ENCODE results near the gene SYNPO2. TPM values are rescaled to one million over a fixed set of nuclear protein-coding genes. Genes with fewer than 3 reads are reported as not detected.
"Not testable (repeated sequence)": the region's sequence is repeated elsewhere in the genome, so short reads cannot be mapped to it uniquely, and the experiment has no call there.

Gene SYNPO2
- total RNA-seq, 1 donor from 2014 or later = 0.16 TPM

- Mint-ChIP-seq H3K9me3 (no peaks in the 10 kb centered on the region), H3K4me1 (peaks cover 5% of the 10 kb centered on the region), H3K27ac (no peak overlapping the region), H3K27me3 (peaks cover 5% of the 10 kb centered on the region), H3K4me3 (no peak overlapping the region), H3K36me3 (ENCODE audit: low read depth) (no peaks in the 10 kb centered on the region)
- intact Hi-C loops (cut with micrococcal nuclease) = no loop called here
- DNase-seq = no peak
These were observed 147.5 kb downstream of the SYNPO2 start for GRCh38 chr4:119035951-119036737.

DNA sequence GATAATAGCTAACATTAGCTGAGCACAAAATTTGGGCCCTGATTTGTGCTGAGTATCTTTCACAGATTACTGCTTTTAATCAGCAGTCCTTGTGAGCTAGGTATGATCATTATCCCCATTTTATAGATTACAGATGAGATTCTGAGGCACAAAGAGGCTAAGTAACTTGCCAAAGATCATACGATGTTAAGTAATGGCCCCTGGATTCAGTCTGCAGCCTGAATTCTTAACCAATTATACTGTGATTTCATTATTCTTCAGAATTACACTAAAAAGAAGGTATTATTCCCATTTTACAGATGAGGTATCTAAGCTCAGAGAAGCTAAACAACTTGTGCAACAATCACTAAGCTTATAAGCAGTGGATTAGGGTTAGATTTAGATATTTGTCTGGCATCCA lies 149.1 kb downstream of the SYNPO2 start:
- Mint-ChIP-seq H3K4me3 (no peak overlapping the region), H3K9me3 (no peaks in the 10 kb centered on the region), H3K4me1 (peaks cover 5% of the 10 kb centered on the region), H3K27me3 (peaks cover 5% of the 10 kb centered on the region), H3K27ac (no peak overlapping the region), H3K36me3 (ENCODE audit: low read depth) (no peaks in the 10 kb centered on the region)
- no peak for DNase-seq
- intact Hi-C loops (cut with micrococcal nuclease) = no loop called here

DNA sequence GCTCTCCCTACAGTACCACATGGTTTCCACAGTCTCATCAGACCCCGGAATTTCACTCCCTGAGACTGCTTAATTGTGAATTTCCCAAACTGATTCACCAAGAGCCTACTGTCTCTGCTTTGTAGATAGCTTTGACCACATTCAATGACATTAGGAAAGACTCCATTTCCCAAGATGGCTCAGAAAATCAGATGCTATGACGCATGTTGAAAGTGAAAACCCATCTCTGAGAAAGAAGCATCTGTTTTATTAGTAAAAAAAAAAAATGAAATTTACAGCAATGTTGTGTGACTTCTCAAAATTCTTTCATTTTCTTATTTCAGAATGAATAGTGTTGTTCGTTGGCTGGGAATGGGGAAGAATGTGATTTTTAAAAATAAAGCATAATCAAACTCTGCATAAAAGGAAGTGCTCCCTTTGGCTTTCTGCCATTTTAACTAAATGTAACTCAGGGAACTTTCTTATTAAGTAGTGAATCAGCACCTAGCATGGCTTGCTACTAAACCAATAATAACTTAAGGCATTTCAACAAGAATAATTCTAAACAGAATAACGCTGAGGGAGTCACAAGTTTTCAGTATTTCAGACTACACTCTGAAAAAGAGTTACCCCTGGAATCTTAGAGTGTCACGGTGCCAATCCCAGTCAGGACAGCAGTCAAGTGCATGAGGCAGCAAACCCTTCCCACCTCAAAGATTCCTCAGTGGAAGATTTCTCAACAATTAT lies 149.6 kb downstream of the SYNPO2 start:
- H3K4me1 Mint-ChIP-seq = peaks cover 5% of the 10 kb centered on the region
- no peaks in the 10 kb centered on the region for H3K9me3 Mint-ChIP-seq
- no peak overlapping the region for H3K27ac Mint-ChIP-seq
- peaks cover 3% of the 10 kb centered on the region for H3K27me3 Mint-ChIP-seq
- intact Hi-C loops (cut with micrococcal nuclease) = no loop called here
- H3K4me3 Mint-ChIP-seq = no peak overlapping the region
- no peak for DNase-seq
- H3K36me3 Mint-ChIP-seq (ENCODE audit: low read depth) = no peaks in the 10 kb centered on the region

DNA sequence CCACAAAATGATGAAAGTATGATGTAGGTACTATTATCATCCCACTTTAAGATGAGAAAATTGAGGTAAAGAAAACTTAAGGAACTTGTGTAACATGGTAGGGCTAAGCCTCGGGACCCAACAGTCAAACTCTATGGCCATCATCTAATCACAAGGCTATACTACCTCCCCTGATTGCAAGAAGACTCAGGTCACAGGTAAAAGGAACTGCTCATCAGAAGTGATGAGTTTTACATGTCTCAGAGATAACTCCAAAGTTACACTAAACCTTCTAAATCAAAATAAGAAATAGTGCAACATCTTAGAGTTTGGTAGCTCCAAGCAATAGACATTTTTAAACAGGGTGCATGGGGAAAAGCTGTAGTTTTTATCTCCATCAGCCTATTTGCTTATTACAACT lies 150.5 kb downstream of the SYNPO2 start:
- H3K4me3 Mint-ChIP-seq = no peak overlapping the region
- no peaks in the 10 kb centered on the region for H3K9me3 Mint-ChIP-seq
- intact Hi-C loops (cut with micrococcal nuclease) = no loop called here

DNA sequence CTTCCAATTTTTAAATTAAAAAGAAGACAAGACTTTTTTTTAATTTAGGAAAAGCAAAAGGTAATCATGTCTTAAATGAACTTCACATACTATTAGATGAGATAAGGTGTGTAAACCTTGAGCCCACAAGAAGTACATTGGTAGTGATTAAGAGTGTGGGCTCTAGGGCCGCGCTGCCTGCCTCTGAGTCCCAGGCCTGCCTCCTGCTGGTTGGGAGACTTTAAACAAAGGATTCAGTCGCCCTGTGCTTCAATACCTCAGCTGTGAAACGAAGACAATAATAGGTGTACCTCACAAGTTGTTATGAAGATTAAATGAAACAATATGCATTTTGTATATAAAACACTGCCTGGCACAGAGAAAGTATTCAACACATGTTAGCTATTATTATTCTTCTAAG lies 151.1 kb downstream of the SYNPO2 start:
- Mint-ChIP-seq H3K4me1 (peaks cover 5% of the 10 kb centered on the region), H3K27me3 (peaks cover under 1% of the 10 kb centered on the region), H3K9me3 (no peaks in the 10 kb centered on the region), H3K4me3 (no peak overlapping the region), H3K36me3 (ENCODE audit: low read depth) (no peaks in the 10 kb centered on the region), H3K27ac (no peak overlapping the region)
- intact Hi-C loops (cut with micrococcal nuclease) = no loop called here
- DNase-seq = no peak

More for the DNA sequence above, 150.5 kb downstream of the SYNPO2 start:
- H3K27me3 Mint-ChIP-seq = peaks cover 2% of the 10 kb centered on the region
- H3K36me3 Mint-ChIP-seq (ENCODE audit: low read depth) = no peaks in the 10 kb centered on the region
- peaks cover 5% of the 10 kb centered on the region for H3K4me1 Mint-ChIP-seq
- H3K27ac Mint-ChIP-seq = no peak overlapping the region
- DNase-seq = no peak

GRCh38 chr4:119040261-119040660 lies 151.6 kb downstream of the SYNPO2 start:
- no peaks in the 10 kb centered on the region for H3K36me3 Mint-ChIP-seq (ENCODE audit: low read depth)
- H3K4me3 Mint-ChIP-seq = no peak overlapping the region
- intact Hi-C loops (cut with micrococcal nuclease) = no loop called here
- no peak overlapping the region for H3K27ac Mint-ChIP-seq
- no peaks in the 10 kb centered on the region for H3K9me3 Mint-ChIP-seq
- no peak for DNase-seq
- no peaks in the 10 kb centered on the region for H3K27me3 Mint-ChIP-seq
- peaks cover 5% of the 10 kb centered on the region for H3K4me1 Mint-ChIP-seq

GRCh38 chr4:119040694-119041185 lies 152.1 kb downstream of the SYNPO2 start:
- no peak for DNase-seq
- H3K36me3 Mint-ChIP-seq (ENCODE audit: low read depth) = no peaks in the 10 kb centered on the region

GRCh38 chr4:119041396-119041795 lies 152.7 kb downstream of the SYNPO2 start:
- intact Hi-C loops (cut with micrococcal nuclease) = no loop called here
- Mint-ChIP-seq H3K4me1 (peaks cover 5% of the 10 kb centered on the region), H3K27ac (no peak overlapping the region), H3K4me3 (no peak overlapping the region), H3K36me3 (ENCODE audit: low read depth) (no peaks in the 10 kb centered on the region), H3K27me3 (peaks cover under 1% of the 10 kb centered on the region), H3K9me3 (no peaks in the 10 kb centered on the region)
- DNase-seq = no peak

More at GRCh38 chr4:119040694-119041185, 152.1 kb downstream of the SYNPO2 start:
- H3K27ac Mint-ChIP-seq = no peak overlapping the region
- H3K9me3 Mint-ChIP-seq = no peaks in the 10 kb centered on the region
- H3K4me1 Mint-ChIP-seq = peaks cover 5% of the 10 kb centered on the region
- no peak overlapping the region for H3K4me3 Mint-ChIP-seq
- intact Hi-C loops (cut with micrococcal nuclease) = no loop called here
- H3K27me3 Mint-ChIP-seq = no peaks in the 10 kb centered on the region

DNA sequence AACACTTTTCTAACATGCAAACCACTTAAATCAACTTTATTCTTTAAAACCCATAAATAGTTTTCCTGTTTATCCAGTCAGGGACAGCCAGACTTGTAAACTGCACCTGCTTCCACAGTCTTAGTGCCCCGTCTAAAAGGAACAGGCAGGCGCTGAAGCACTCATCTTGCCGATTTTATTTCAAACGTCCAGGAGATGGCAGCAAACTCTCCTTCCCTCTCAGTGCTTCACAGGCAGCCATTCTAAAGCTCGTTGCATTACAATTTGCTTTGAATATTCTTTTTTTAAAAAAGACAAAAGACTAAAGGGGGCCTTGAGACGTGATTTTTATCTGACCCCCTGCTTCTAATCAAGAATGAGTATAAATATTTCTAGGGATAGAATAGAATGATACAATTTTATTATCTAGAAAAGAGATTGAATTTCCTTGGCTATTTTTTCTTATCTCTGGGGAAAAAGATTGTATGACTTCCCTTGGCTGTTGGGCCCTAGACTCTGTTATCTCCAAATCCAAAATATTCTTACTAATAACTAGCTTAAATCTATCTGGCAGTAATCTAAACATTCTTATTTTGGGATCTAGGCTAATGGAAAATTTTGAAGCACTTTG lies 153.4 kb downstream of the SYNPO2 start:
- no peak overlapping the region for H3K27ac Mint-ChIP-seq
- H3K36me3 Mint-ChIP-seq (ENCODE audit: low read depth) = no peaks in the 10 kb centered on the region
- DNase-seq = peak; percentile 85
- H3K4me1 Mint-ChIP-seq = peaks cover 5% of the 10 kb centered on the region
- no peak overlapping the region for H3K4me3 Mint-ChIP-seq
- H3K9me3 Mint-ChIP-seq = no peaks in the 10 kb centered on the region
- H3K27me3 Mint-ChIP-seq = peaks cover 4% of the 10 kb centered on the region
- intact Hi-C loops (cut with micrococcal nuclease) = loop anchor here (1.0 to 2.0 kb wide), 3 partner anchors 61 to 244 kb away; no protein-coding TSS in a partner anchor

GRCh38 chr4:119046263-119046662 lies 157.6 kb downstream of the SYNPO2 start:
- H3K4me1 Mint-ChIP-seq = no peaks in the 10 kb centered on the region
- no peak for DNase-seq
- H3K27ac Mint-ChIP-seq = no peak overlapping the region
- peaks cover 14% of the 10 kb centered on the region for H3K27me3 Mint-ChIP-seq
- H3K9me3 Mint-ChIP-seq = no peaks in the 10 kb centered on the region
- no peaks in the 10 kb centered on the region for H3K36me3 Mint-ChIP-seq (ENCODE audit: low read depth)
- intact Hi-C loops (cut with micrococcal nuclease) = no loop called here
- H3K4me3 Mint-ChIP-seq = no peak overlapping the region

DNA sequence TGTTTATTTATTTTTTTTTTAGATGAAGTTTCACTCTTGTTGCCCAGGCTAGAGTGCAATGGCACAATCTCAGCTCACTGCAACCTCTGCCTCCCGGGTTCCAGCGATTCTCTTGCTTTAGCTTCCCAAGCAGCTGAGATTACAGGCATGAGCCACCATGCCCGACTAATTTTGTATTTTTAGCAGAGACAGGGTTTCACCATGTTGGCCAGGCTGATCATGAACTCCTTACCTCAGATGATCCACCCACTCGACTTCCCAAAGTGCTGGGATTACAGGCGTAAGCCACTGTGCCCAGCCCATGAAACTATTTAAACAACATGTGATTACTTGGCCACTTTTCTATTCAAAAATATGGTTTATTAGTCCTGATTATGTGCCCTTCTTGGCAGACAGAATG lies 158.4 kb downstream of the SYNPO2 start:
- H3K36me3 Mint-ChIP-seq (ENCODE audit: low read depth); H3K27ac Mint-ChIP-seq; H3K4me1 Mint-ChIP-seq; intact Hi-C loops (cut with micrococcal nuclease); DNase-seq; H3K4me3 Mint-ChIP-seq; H3K9me3 Mint-ChIP-seq: not testable (repeated sequence)
- peaks cover 14% of the 10 kb centered on the region for H3K27me3 Mint-ChIP-seq

- Mint-ChIP-seq H3K36me3 (ENCODE audit: low read depth) (no peaks in the 10 kb centered on the region), H3K27ac (no peak overlapping the region), H3K4me1 (no peaks in the 10 kb centered on the region), H3K27me3 (peaks cover 14% of the 10 kb centered on the region), H3K9me3 (no peaks in the 10 kb centered on the region), H3K4me3 (no peak overlapping the region)
- intact Hi-C loops (cut with micrococcal nuclease) = no loop called here
- no peak for DNase-seq
These were observed 159.8 kb downstream of the SYNPO2 start for GRCh38 chr4:119048446-119048845.

GRCh38 chr4:119049342-119049741 lies 160.7 kb downstream of the SYNPO2 start:
- no peak overlapping the region for H3K27ac Mint-ChIP-seq
- H3K27me3 Mint-ChIP-seq = peaks cover 14% of the 10 kb centered on the region
- no peaks in the 10 kb centered on the region for H3K9me3 Mint-ChIP-seq
- DNase-seq = no peak
- H3K4me1 Mint-ChIP-seq = no peaks in the 10 kb centered on the region
- no peaks in the 10 kb centered on the region for H3K36me3 Mint-ChIP-seq (ENCODE audit: low read depth)
- no peak overlapping the region for H3K4me3 Mint-ChIP-seq
- intact Hi-C loops (cut with micrococcal nuclease) = no loop called here

GRCh38 chr4:119050527-119051090 lies 162.0 kb downstream of the SYNPO2 start:
- no peak for DNase-seq
- H3K4me3 Mint-ChIP-seq = no peak overlapping the region

More at GRCh38 chr4:119050527-119051090, 162.0 kb downstream of the SYNPO2 start:
- intact Hi-C loops (cut with micrococcal nuclease) = no loop called here
- H3K27me3 Mint-ChIP-seq = peaks cover 14% of the 10 kb centered on the region
- no peaks in the 10 kb centered on the region for H3K9me3 Mint-ChIP-seq
- H3K36me3 Mint-ChIP-seq (ENCODE audit: low read depth) = no peaks in the 10 kb centered on the region
- no peak overlapping the region for H3K27ac Mint-ChIP-seq
- H3K4me1 Mint-ChIP-seq = no peaks in the 10 kb centered on the region

All from activated CD4-positive, alpha-beta T cell treated with anti-CD3 and anti-CD28 coated beads, Interleukin-2, amount 10 ng/mL, durations not matched to agents 24 days and 14 days (primary cell).